GM12873 (cell line): ENCODE measurements around the gene FARP1.

ENCODE experiments used
- TF ChIP-seq, protein P1 (sequence below): IDR thresholded peaks from 2 replicates; pipeline ENCODE4 v1.5.1; 2012; ENCODE audit warnings: low read depth, mild to moderate bottlenecking, moderate library complexity, low read length, control low read depth; ENCODE audit not compliant: insufficient read depth; ENCODE audit errors: missing control alignments

Gene FARP1

DNA sequence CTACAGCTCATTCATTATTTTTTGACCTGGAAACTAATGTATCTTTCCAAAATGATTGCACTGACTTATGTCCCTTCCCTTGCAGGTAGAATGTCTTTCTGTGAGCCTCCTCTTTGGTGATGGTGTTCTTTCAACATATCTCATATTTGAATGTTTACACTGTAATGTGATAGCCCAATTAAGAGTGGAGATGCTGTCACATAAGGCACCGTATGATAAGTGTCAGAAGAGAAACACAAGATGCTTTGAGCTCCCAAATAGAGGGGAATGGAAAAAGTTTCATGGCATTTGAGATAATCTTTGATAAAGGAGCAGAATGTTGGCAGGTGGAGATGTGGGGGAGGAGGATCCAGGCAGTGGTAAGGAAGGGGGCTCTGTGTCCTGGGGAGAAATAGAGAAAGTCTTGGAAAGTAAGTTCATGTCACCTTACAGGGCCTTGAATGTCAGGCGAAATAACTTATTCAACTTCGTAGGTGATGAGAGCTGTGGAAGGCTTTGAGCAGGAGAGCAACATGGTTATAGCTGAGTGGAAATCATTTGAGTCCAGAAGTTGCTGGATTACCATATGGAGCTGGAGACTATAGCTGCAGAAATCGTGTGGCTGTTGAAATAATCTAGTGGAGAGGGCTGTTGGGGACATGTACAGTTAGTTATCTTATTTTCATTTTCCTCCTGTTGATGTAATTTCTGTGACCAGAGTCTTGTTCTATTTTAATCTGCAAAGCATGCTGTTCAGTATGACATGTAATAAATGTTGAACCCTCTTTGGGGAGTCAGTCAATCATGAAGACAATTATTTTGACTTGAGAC is 44.5 kb downstream of the FARP1 start:
- TF ChIP-seq, protein P1, sequence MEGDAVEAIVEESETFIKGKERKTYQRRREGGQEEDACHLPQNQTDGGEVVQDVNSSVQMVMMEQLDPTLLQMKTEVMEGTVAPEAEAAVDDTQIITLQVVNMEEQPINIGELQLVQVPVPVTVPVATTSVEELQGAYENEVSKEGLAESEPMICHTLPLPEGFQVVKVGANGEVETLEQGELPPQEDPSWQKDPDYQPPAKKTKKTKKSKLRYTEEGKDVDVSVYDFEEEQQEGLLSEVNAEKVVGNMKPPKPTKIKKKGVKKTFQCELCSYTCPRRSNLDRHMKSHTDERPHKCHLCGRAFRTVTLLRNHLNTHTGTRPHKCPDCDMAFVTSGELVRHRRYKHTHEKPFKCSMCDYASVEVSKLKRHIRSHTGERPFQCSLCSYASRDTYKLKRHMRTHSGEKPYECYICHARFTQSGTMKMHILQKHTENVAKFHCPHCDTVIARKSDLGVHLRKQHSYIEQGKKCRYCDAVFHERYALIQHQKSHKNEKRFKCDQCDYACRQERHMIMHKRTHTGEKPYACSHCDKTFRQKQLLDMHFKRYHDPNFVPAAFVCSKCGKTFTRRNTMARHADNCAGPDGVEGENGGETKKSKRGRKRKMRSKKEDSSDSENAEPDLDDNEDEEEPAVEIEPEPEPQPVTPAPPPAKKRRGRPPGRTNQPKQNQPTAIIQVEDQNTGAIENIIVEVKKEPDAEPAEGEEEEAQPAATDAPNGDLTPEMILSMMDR: no peak

DNA sequence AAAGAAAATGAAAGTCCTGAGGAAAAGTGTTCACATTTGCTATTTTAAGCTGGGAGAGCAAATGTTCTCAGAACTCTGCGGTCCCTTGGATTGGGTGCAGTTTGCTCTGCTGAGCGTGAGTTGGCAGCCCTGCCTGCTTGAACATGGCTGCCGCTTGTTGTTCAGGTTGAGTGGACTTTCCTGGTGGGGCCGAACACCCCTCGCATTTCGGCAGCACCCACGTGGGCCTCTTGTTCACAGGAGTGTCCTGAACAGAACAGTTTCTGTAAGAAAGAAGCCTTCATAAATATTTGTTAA is 45.0 kb downstream of the FARP1 start:
- TF ChIP-seq, protein P1: no peak

DNA sequence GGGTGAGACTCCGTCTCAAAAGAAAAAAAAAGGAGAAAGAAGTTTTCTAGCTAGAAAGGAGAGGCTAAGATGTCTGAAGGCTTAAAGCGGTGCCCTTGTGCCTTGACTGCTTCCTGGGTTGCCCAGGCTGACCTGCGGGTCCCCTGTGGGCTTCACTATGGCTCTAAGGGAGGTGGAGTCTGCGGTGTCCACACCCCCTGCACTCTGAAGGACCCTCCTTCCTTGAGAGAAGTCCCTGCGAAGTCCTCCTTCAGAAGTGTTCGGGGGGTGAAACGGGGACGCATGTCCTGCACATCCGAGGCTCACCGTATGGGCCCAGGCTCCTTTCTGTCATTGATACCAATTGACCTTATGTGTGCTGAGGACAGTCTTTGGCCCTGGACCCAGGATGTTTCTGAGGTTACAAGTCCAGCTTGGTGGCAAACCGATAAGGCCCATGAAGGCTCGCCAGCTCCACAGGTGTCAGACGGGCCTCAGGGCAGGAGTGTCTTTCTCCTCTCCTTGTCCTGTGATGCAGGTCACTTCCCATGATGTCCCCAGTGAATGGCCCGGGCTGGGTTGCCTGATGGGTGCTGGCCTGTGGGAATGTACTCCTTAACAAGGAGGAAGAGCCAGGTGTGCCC is 45.8 kb downstream of the FARP1 start:
- TF ChIP-seq, protein P1: no peak

DNA sequence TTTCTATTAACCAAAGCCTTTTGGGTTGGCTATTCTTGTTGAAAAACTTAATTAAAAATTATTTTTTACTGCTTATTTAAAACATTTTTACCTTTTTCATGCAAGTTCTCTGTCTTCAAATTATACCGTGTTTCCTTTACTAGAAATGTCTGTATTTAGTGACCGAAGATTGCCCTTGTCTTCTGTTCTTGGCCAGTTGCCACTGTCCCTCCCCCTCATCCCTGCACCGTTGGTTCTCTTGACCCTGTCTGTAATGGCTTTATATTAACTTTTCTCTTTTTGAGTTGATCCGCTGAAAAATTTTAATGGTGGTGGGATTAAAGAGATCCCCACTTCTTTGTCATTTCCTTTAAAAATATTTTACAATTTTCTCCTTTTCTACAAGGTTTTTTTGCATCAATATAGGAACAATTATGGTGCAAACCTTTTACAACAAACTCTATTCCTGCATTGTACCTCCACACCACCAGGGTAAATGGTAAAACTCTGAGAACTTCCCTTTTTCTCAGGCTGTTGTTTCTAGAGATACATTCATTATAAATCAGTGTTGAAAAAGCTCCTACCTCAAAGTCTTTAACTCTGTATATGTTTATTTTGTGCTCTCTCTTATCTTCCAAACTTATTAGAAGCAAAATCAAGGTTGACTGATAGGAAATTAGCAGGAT is 47.1 kb downstream of the FARP1 start:
- TF ChIP-seq, protein P1: no peak

DNA sequence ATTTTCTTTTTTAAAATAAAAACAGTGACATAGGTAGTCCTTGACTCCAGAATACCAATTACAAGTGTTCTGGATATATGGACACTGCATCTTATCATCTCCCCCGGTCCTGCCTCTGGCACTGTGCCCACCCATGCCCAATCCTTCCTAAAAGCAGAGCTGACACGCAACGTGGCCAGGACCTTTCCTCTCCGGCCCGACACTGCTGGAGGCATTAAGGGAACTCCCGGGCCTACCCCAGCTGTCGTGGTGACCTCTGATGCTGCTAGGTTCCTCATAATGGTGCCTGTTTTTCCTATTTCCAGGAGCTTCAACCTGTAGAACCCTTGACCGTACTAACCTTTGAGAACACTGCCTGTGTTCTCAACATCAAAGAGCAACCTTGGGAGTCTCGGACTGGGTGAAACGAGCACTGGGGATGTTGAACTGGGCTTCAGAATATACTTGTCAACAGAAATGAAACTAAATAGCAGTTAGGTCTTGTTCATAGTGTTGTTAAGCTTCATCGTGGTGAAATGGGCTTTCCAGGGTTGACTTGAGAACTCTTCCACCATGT is 48.1 kb downstream of the FARP1 start:
- TF ChIP-seq, protein P1: no peak

DNA sequence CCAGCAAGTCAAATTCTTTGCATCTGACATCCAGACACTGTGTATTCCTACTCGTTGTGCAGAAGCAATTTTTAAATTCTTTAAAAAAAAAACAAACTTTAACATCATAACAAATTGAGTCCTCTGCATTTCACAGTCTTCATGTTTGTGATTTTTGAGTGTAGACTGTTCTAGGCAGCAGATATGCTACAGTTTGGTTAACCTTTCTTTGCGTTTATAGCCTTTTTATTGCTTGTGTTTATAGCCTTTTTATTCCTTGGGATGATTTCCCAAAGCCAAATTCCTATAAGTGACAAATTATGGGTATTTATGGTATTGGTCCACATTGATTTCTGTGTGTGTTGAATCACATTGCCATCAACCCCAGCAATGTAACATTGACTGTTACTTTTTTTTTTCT is 49.1 kb downstream of the FARP1 start:
- TF ChIP-seq, protein P1: no peak

DNA sequence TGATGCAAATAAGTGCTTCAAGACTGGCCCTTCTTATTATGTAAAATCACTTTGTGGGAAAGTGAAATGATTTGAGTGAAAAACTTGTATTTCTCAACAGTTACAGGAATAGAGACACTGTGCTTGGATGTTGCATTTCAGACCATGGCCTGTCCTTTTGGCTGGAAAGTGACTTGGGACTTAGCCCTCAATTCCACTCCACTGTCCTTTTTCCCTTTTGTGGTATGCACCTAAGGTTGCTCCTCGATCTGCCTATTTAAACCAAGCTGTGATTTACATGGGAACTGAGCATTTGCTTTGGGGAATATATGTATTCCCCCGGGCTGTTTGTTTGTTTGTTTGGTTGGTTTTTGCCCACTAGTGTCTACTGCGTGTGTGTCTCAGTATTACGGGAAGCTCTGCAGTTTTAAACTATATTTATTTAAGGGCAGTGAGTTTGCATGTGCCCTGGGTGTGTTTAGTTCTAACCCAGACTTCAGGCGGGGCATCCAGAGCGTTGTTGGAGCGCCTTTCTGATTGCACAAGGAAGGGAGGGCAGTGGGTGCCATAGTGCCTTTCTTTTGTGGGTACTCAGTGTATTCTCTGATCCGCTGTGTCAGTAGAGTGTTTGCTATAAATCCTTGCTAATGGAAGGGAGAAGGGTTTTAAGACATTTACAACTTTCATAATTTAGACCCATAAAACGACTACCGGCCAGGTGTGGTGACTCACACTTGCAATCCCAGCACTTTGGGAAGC is 52.3 kb downstream of the FARP1 start:
- TF ChIP-seq, protein P1: no peak
